Esophagus (tissue), 2 donors: ENCODE results near the gene HNRNPR. TPM values are rescaled to one million over a fixed set of nuclear protein-coding genes. Genes with fewer than 3 reads are reported as not detected.

ENCODE experiments used
- H3K27ac ChIP-seq, 2 donors: one replicate each; pipeline ENCODE4 v1.5.1; 2013; ENCODE audit warnings: low read depth in 2 of 2, mild to moderate bottlenecking in 2 of 2, inconsistent platforms in 1 of 2, low read length in 1 of 2, moderate library complexity in 1 of 2
- H3K27me3 ChIP-seq, 2 donors: one replicate each; pipeline ENCODE4 v1.6.1; 2013; ENCODE audit warnings: low read length in 2 of 2, control low read depth in 1 of 2, mild to moderate bottlenecking in 1 of 2; ENCODE audit not compliant: insufficient read depth in 2 of 2, control insufficient read depth in 1 of 2
- H3K36me3 ChIP-seq, 2 donors: one replicate each; pipeline ENCODE4 v1.6.1; 2013; ENCODE audit warnings: low read length in 1 of 2; ENCODE audit not compliant: control insufficient read depth in 2 of 2, insufficient read depth in 2 of 2
- H3K4me1 ChIP-seq, 2 donors: one replicate each; pipeline ENCODE4 v1.6.1; 2013; ENCODE audit warnings: low read length in 1 of 2; ENCODE audit not compliant: control insufficient read depth in 2 of 2, insufficient read depth in 2 of 2
- H3K4me3 ChIP-seq, 2 donors: one replicate each; pipeline ENCODE4 v1.5.1; 2013; ENCODE audit warnings: low read length in 2 of 2, mild to moderate bottlenecking in 2 of 2, low read depth in 1 of 2, moderate library complexity in 1 of 2
- H3K9me3 ChIP-seq, 2 donors: one replicate each; pipeline ENCODE4 v1.6.1; 2013; ENCODE audit warnings: mild to moderate bottlenecking in 2 of 2, low read depth in 1 of 2, low read length in 1 of 2, moderate library complexity in 1 of 2; ENCODE audit not compliant: control insufficient read depth in 2 of 2, insufficient read depth in 1 of 2
- WGBS, 2 donors: extraction: QIAGEN DNeasy Blood & Tissue Kit; methylation state at CpG; one replicate each; pipeline ENCODE4 v1.1.7; 2013; 5-methylcytosine and 5-hydroxymethylcytosine counted together
- polyA plus RNA-seq, 2 donors: library from polyadenylated mRNA; stranded (reverse); fragments of 200-250 nt; gene quantifications; one replicate each; pipeline ENCODE4 v1.2.3, GENCODE V29; 2013
- donor health status: healthy with polysubstance abuse.
- donor health status: Bipolar disorder and iron deficiency.

Gene HNRNPR
- polyA plus RNA-seq, 2 donors, result 46.5 to 62.3 TPM

GRCh38 chr1:23357138-23357908 is 13.2 kb upstream of the HNRNPR start:
- H3K27me3 ChIP-seq, result no peaks in the 10 kb centered on the region
- no peak overlapping the region for H3K4me3 ChIP-seq
- WGBS, 2 donors, result 50 to 54% methylated on average over 3 of the region's 3 CpGs
- H3K9me3 ChIP-seq, result peaks cover 4 to 13% of the 10 kb centered on the region in 2 donors
- H3K27ac ChIP-seq, result no peak overlapping the region
- H3K36me3 ChIP-seq, result peaks cover 11 to 14% of the 10 kb centered on the region in 2 donors
- H3K4me1 ChIP-seq, result no peaks in the 10 kb centered on the region

GRCh38 chr1:23356471-23357137 is 12.5 kb upstream of the HNRNPR start:
- H3K4me3 ChIP-seq, result no peak overlapping the region
- H3K27ac ChIP-seq, result no peak overlapping the region
- peaks cover 5 to 9% of the 10 kb centered on the region in 2 donors for H3K36me3 ChIP-seq
- no peaks in the 10 kb centered on the region for H3K27me3 ChIP-seq
- no peaks in the 10 kb centered on the region for H3K4me1 ChIP-seq
- 86 to 88% methylated on average over 8 of the region's 8 CpGs for WGBS, 2 donors
- H3K9me3 ChIP-seq, result peaks cover 0 to 8% of the 10 kb centered on the region in 2 donors

- no peaks in the 10 kb centered on the region for H3K4me1 ChIP-seq
- no peaks in the 10 kb centered on the region for H3K27me3 ChIP-seq
- no peak overlapping the region for H3K27ac ChIP-seq
- no peaks in the 10 kb centered on the region for H3K9me3 ChIP-seq
- 58 to 62% methylated on average over 3 of the region's 3 CpGs for WGBS, 2 donors
- H3K4me3 ChIP-seq, result no peak overlapping the region
- H3K36me3 ChIP-seq, result no peaks in the 10 kb centered on the region
These were observed 10.2 kb upstream of the HNRNPR start for GRCh38 chr1:23354245-23354644.

GRCh38 chr1:23352096-23352695 is 8.1 kb upstream of the HNRNPR start:
- Histone ChIP-seq H3K27me3 (no peaks in the 10 kb centered on the region), H3K36me3 (no peaks in the 10 kb centered on the region), H3K27ac (no peak overlapping the region), H3K4me3 (no peak overlapping the region), H3K4me1 (no peaks in the 10 kb centered on the region), H3K9me3 (no peaks in the 10 kb centered on the region)
- WGBS, 2 donors, result 87 to 95% methylated on average over 1 of the region's 1 CpG

- WGBS, 2 donors, result 97 to 98% methylated on average over 14 of the region's 14 CpGs
- Histone ChIP-seq H3K9me3 (no peaks in the 10 kb centered on the region), H3K36me3 (no peaks in the 10 kb centered on the region)
These were observed 1.8 kb upstream of the HNRNPR start for GRCh38 chr1:23345920-23346319.

GRCh38 chr1:23344987-23345472 is 946 bp upstream of the HNRNPR start:
- no peaks in the 10 kb centered on the region for H3K4me1 ChIP-seq
- 23 to 27% methylated on average over 8 of the region's 8 CpGs for WGBS, 2 donors
- H3K27me3 ChIP-seq, result no peaks in the 10 kb centered on the region
- H3K4me3 ChIP-seq, result peak overlapping the region; percentile 66 to 83
- no peaks in the 10 kb centered on the region for H3K9me3 ChIP-seq
- H3K27ac ChIP-seq, result peak overlapping the region; percentile 89 to 90
- H3K36me3 ChIP-seq, result no peaks in the 10 kb centered on the region

More at GRCh38 chr1:23345920-23346319, 1.8 kb upstream of the HNRNPR start:
- H3K27me3 ChIP-seq, result no peaks in the 10 kb centered on the region
- no peak overlapping the region for H3K27ac ChIP-seq
- H3K4me1 ChIP-seq, result no peaks in the 10 kb centered on the region
- no peak overlapping the region for H3K4me3 ChIP-seq

GRCh38 chr1:23343221-23344110 is 618 bp downstream of the HNRNPR start:
- Histone ChIP-seq H3K4me1 (no peaks in the 10 kb centered on the region), H3K9me3 (no peaks in the 10 kb centered on the region), H3K27me3 (no peaks in the 10 kb centered on the region), H3K27ac (peak overlapping the region; percentile 94 to 96), H3K4me3 (peak overlapping the region; percentile 70 to 83), H3K36me3 (no peaks in the 10 kb centered on the region)
- WGBS, 2 donors, result 0% methylated on average over 62 to 66 of the region's 66 CpGs

- Histone ChIP-seq H3K4me3 (peak overlapping the region in 1 of 2 donors; percentile 83), H3K4me1 (no peaks in the 10 kb centered on the region), H3K27me3 (no peaks in the 10 kb centered on the region), H3K9me3 (no peaks in the 10 kb centered on the region), H3K36me3 (peaks cover 2 to 3% of the 10 kb centered on the region in 2 donors), H3K27ac (no peak overlapping the region)
- 3% methylated on average over 10 of the region's 10 CpGs for WGBS, 2 donors
These were observed 2.0 kb downstream of the HNRNPR start for GRCh38 chr1:23341931-23342692.
